ENCODE results near the gene SNX19. TPM values are rescaled to one million over a fixed set of nuclear protein-coding genes. Genes with fewer than 3 reads are reported as not detected.

Gene SNX19
- total and polyA plus RNA-seq, 2 of the 4 experiments (the other 2 are of a cell fraction) = 35.9 to 113 TPM

GRCh38 chr11:130879836-130880235, 36.4 kb downstream of the SNX19 start:
- in situ Hi-C loops (cut with MboI; ENCODE audit: low sequenced_read_pairs) = no loop called here
- Histone ChIP-seq H2AK5ac (ENCODE audit: low read depth, low read length) (no peak overlapping the region), H3K27me3 (ENCODE audit: control insufficient read depth, insufficient read depth, low read length) (no peaks in the 10 kb centered on the region), H2AFZ (replicated peaks; ENCODE audit: low read length, poor library complexity) (no peak overlapping the region), H3K4me3 (ENCODE audit: insufficient read depth, low read depth, low read length) (no peak overlapping the region), H2BK15ac (ENCODE audit: low read depth, low read length) (no peak overlapping the region), H3K36me3 (ENCODE audit: control insufficient read depth, insufficient read depth, low read length) (peaks cover 53% of the 10 kb centered on the region), H4K91ac (ENCODE audit: insufficient read depth, low read depth, low read length) (no peak overlapping the region), H3K9me1 (ENCODE audit: insufficient read depth, low read length) (peaks cover 7% of the 10 kb centered on the region; the same call in 1 of the 2 replicates), H3K9ac (ENCODE audit: low read depth, low read length) (no peak overlapping the region), H3K14ac (replicated peaks; ENCODE audit: low read depth, low read length) (no peak overlapping the region), H3K9me3 (ENCODE audit: control insufficient read depth, insufficient read depth, low read length) (no peaks in the 10 kb centered on the region), H4K5ac (ENCODE audit: low read depth, low read length) (no peak overlapping the region), H4K8ac (ENCODE audit: low read depth in 2 of 2, low read length in 2 of 2) (no peak overlapping the region), H2BK20ac (ENCODE audit: low read depth, low read length) (no peak overlapping the region), H3K18ac (ENCODE audit: low read depth, low read length) (no peak overlapping the region), H3K79me1 (ENCODE audit: low read depth in 1 of 2, low read length in 2 of 2) (peaks cover 0 to 18% of the 10 kb centered on the region in 2 experiments; a peak in 1 of 4 replicates), H3K56ac (ENCODE audit: extremely low read depth, insufficient read depth, low read length) (no peak overlapping the region), H2BK120ac (ENCODE audit: low read depth, low read length) (no peak overlapping the region), H4K20me1 (ENCODE audit: insufficient read depth, low read length) (no peaks in the 10 kb centered on the region), H2BK5ac (ENCODE audit: low read depth, low read length, poor library complexity, severe bottlenecking) (no peak overlapping the region), H3K4ac (ENCODE audit: low read depth, low read length) (no peak overlapping the region), H3K4me2 (ENCODE audit: low read depth, low read length) (no peak overlapping the region), H3K4me1 (ENCODE audit: control insufficient read depth, insufficient read depth, low read length) (peaks cover 4% of the 10 kb centered on the region; the same call in 1 of the 2 replicates), H2AK9ac (replicated peaks; ENCODE audit: low read depth, low read length, poor library complexity) (no peak overlapping the region), H3K23ac (ENCODE audit: low read depth, low read length) (no peak overlapping the region), H3K27ac (ENCODE audit: insufficient read depth, low read length) (no peak overlapping the region)
- BruUV-seq (replicated peaks) = no TSS peak
- dilution Hi-C loops (cut with HindIII; ENCODE audit: low sequenced_read_pairs, unreplicated experiment) = no loop called here
- intact Hi-C loops (cut with micrococcal nuclease) = loop anchor here (5.0 kb wide), 1 partner anchor 878 kb away; the partner anchor contains the start of gene PRDM10
- TF ChIP-seq RAD21 (IDR thresholded peaks at IDR 0.05; ENCODE audit: low read length) (no peak), FOS (IDR thresholded peaks at IDR 0.05; ENCODE audit: low read depth, low read length) (no peak), CHD1 (IDR thresholded peaks at IDR 0.05; ENCODE audit: low read depth, low read length) (no peak), MAZ (IDR thresholded peaks at IDR 0.05; ENCODE audit: borderline replicate concordance, low read depth, low read length) (no peak), CEBPB (IDR thresholded peaks at IDR 0.05; ENCODE audit: low read depth, low read length) (no peak), SMC3 (IDR thresholded peaks at IDR 0.05; ENCODE audit: low read depth, low read length) (no peak), POLR2A (IDR thresholded peaks at IDR 0.05; ENCODE audit: low read depth, low read length) (no peak), RCOR1 (IDR thresholded peaks at IDR 0.05; ENCODE audit: insufficient replicate concordance, low read length) (no peak)
- TF ChIP-seq, protein P1, sequence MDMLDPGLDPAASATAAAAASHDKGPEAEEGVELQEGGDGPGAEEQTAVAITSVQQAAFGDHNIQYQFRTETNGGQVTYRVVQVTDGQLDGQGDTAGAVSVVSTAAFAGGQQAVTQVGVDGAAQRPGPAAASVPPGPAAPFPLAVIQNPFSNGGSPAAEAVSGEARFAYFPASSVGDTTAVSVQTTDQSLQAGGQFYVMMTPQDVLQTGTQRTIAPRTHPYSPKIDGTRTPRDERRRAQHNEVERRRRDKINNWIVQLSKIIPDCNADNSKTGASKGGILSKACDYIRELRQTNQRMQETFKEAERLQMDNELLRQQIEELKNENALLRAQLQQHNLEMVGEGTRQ (IDR thresholded peaks at IDR 0.05; ENCODE audit: low read depth, low read length) = no peak
- DNase-seq (no peak), ATAC-seq (ENCODE audit: low read depth) (no peak)
- CTCF ChIA-PET = no interaction called here
- POLR2A ChIA-PET (ENCODE audit: unreplicated experiment) = no interaction called here
